Uterus (tissue), 2 donors: ENCODE data around the gene FHIT.

Experiments
- CTCF ChIP-seq, 4 experiments: fragments of 200-600 bp in 2 of 4; fragments of 450-650 bp in 2 of 4; sonication (generic) in 2 of 4; IDR thresholded peaks; one replicate each; pipeline ENCODE4 v1.5.1; 2016 to 2019; ENCODE audit warnings: antibody characterized with exemption in 4 of 4, mild to moderate bottlenecking in 2 of 4, moderate library complexity in 1 of 4
- POLR2A ChIP-seq, 2 donors: fragments of 450-650 bp; IDR thresholded peaks; one replicate each; pipeline ENCODE4 v1.6.1; 2016; ENCODE audit warnings: antibody characterized with exemption in 2 of 2, mild to moderate bottlenecking in 1 of 2, moderate library complexity in 1 of 2

GRCh38 chr3:60948488-60948887 is 302.8 kb downstream of the FHIT start:
- TF ChIP-seq CTCF (IDR thresholded peaks at IDR 0.05) (no peak), POLR2A (IDR thresholded peaks at IDR 0.05) (no peak)
